ENCODE data around the gene ZBTB38. TPM values are rescaled to one million over a fixed set of nuclear protein-coding genes. Genes with fewer than 3 reads are reported as not detected.

The ZBTB38 gene
- total and polyA plus RNA-seq, 2 of the 13 experiments (the other 11 are each of a cell fraction or from before 2014, with no cell fraction given) = 26.8 to 51.7 TPM

GRCh38 chr3:141412936-141413354 lies 44.6 kb downstream of the ZBTB38 start (continued):
- TF ChIP-seq CREM (IDR thresholded peaks at IDR 0.05) (peak; percentile 62; the same call in 1 of the 2 replicates), CREM (CRISPR knock-in tag; IDR thresholded peaks at IDR 0.05) (no peak), ZNF30 (CRISPR knock-in tag; IDR thresholded peaks at IDR 0.05) (no peak), MEIS1 (CRISPR knock-in tag; IDR thresholded peaks at IDR 0.05; ENCODE audit: borderline replicate concordance) (peak; percentile 61; the same call in 1 of the 2 replicates), SETDB1 (CRISPR knock-in tag; IDR thresholded peaks at IDR 0.05; ENCODE audit: borderline replicate concordance) (no peak), JUND (CRISPR knock-in tag; IDR thresholded peaks at IDR 0.05) (no peak; the same call in 1 of the 2 replicates), ZHX2 (IDR thresholded peaks at IDR 0.05; ENCODE audit: low read depth) (peak; percentile 29; the same call in 1 of the 2 replicates), ZHX2 (CRISPR knock-in tag; IDR thresholded peaks at IDR 0.05; ENCODE audit: borderline replicate concordance) (no peak), ATF4 (CRISPR knock-in tag; IDR thresholded peaks at IDR 0.05) (peak in 1 of 2 experiments; percentile 53; a peak in 1 of 4 replicates), GABPA (IDR thresholded peaks at IDR 0.05; ENCODE audit: low read depth, low read length) (no peak), GABPA (CRISPR knock-in tag; IDR thresholded peaks at IDR 0.05; ENCODE audit: low read depth) (0 out of 2 replicates have a peak, but pooled peaks have one; percentile 36), SRY (CRISPR knock-in tag; IDR thresholded peaks at IDR 0.05) (no peak), MTA3 (CRISPR knock-in tag; IDR thresholded peaks at IDR 0.05) (no peak), NCOR1 (IDR thresholded peaks at IDR 0.05; ENCODE audit: borderline replicate concordance, low read length) (no peak; the same call in 1 of the 2 replicates), SYNCRIP (IDR thresholded peaks at IDR 0.05; ENCODE audit: insufficient read depth, low read depth, low read length) (no peak), MYC (CRISPR knock-in tag; IDR thresholded peaks at IDR 0.05; ENCODE audit: borderline replicate concordance) (peak; percentile 53; the same call in 1 of the 2 replicates), TFDP1 (CRISPR knock-in tag; IDR thresholded peaks at IDR 0.05; ENCODE audit: borderline replicate concordance) (peak; percentile 78; the same call in 1 of the 2 replicates), ZNF224 (CRISPR knock-in tag; IDR thresholded peaks at IDR 0.05) (no peak), BHLHE40 (IDR thresholded peaks at IDR 0.05; ENCODE audit: low read length) (no peak), MAFF (IDR thresholded peaks at IDR 0.05; ENCODE audit: low read depth, low read length) (no peak), RNF219 (CRISPR knock-in tag; IDR thresholded peaks at IDR 0.05) (no peak), DMAP1 (CRISPR knock-in tag; IDR thresholded peaks at IDR 0.05) (peak; percentile 82; the same call in 1 of the 2 replicates)

All from HepG2 (cell line).